Stimulated activated CD8-positive, alpha-beta memory T cell treated with anti-CD3 and anti-CD28 coated beads, Interleukin-7, amount 100 ng/mL, for 48 hours (primary cell): ENCODE data around the gene CDK15.
"Not testable (repeated sequence)": the region's sequence is repeated elsewhere in the genome, so short reads cannot be mapped to it uniquely, and the experiment has no call there.

Source experiments
- DNase-seq, 2 donors: peaks; one replicate each; pipeline ENCODE4 v3.0.0-alpha.2; 2020; ENCODE audit warnings: low read depth in 1 of 2; ENCODE audit errors: extremely low read depth in 1 of 2

The CDK15 gene

DNA sequence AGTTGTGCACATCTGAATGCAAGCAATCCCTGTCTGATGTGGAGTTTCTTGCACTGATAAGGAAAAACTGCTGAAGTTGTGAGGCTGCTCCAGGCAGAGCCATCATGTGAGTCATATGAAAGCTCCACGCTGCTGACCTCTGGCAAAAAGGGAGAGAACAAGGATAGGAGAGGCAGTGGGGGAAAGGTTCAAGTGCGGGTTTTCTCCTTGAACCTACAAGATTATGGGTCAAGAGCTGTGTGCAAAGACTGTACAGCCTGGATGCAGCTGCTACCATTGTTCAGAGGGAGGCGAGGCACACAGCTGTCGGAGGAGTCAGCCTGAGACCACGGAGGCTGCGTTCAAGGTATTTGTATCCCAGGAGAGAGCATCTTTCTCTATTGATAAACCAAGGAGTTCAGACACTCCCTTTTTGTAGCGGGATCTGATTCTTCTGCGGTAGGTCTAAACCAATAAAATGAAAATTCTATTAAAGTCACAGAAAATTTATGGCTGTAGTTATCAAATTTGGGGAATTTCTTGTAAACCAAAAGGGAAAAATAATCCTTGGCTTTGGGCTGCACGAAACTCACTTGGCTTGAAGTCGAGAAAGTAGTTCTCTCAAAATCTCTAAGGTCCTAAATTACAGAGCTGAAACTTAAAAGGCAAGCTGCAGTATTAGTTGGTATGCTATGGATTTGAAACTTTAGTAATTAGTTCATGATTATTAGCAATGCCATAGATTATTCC, at the start of gene CDK15:
CDK15 (plus strand) TSS at position 96 of the 729 bp plus-strand sequence; CDS start at position 224, 128 bp downstream.
- no peak for DNase-seq

DNA sequence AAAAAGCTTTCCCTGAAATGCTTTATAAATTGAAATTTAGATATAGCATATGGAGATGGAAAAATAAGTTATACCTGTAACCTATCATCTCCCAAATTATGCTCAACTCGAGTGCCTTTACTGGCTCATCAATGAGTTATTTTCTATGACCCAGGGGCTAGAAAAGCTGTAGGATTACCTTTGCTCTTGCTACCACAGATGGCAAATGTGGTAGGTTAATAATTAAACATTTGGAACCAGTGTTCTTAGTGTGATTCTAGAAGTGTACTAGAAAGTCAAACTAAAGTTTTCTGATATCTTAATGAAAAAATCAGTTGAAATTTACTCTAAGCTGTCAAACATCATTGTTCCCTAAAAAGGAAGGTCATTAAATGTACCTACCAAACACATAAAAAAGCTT, 48.1 kb upstream of the CDK15 start:
- DNase-seq = no peak

DNA sequence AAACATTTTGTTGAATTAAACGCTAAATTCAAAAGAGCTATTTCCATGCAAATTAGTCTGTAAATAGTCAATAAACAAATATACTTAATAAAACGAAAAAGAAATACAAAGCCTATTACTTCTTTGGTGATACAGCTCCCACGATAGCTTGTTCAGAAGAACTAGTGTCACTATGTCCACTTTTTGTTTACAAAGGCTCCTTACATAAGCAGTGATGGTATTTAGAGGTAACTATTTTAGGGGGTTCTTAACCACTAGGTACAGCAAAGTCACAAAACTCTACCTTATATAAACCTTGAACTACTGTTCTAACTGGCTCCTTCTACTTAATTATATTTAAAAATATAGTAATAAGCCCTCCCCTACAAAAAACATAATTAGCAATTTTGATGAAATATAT, 47.5 kb upstream of the CDK15 start:
- DNase-seq = no peak

DNA sequence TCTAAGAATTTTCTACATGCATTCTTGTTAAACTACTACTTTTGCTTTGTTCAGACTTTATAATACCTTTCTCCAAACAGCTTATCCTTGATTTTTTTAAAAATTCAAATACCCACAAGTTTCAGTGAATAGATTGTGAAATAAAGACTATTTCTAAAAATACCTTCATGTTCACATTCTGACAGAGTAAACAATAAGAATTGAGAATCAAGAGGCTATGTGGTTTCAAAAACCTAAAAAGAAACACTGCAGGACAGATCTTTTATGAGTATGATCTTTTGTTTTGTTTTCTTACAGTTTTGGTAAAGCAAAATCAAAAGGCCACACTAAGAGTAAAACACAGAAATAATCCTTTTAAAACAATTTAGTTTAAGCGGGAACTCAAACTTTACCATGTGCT, 46.8 kb upstream of the CDK15 start:
- DNase-seq = no peak

DNA sequence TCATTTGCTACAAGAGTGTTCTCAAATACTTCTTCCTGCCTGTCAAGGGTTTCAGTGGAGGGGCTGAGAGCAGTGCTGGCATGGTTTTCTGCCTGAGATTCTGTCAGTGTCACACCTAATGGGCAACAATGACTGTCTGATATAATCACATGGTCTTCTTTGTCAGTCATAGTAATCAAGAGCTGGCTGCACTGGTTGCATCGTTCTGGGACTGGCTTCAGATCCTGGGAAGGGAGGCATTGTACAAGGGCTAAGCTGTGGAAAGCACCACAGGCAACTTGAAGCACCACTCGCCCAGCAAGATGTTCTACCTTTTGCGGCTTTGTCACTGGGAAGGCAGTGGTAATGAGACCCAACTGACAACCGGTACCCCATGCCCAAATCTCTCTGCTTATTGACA, 45.2 kb upstream of the CDK15 start:
- DNase-seq = no peak

DNA sequence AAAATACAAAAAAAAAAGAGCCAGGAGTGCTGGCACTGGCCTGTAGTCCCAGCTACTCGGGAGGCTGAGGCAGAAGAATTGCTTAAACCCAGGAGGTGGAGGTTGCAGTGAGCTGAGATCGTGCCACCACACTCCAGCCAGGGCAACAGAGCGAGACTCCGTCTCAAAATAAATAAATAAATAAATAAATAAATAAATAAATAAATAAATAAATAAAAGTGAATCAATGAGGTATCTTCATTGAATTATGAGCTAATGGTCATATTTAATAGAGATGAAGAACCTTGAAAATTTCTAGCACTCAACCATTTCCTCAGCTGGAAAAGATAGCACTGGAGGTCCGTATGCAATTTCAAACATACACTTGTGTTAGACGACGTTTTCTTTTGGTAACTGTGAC, 41.9 kb upstream of the CDK15 start:
- DNase-seq = not testable (repeated sequence)

DNA sequence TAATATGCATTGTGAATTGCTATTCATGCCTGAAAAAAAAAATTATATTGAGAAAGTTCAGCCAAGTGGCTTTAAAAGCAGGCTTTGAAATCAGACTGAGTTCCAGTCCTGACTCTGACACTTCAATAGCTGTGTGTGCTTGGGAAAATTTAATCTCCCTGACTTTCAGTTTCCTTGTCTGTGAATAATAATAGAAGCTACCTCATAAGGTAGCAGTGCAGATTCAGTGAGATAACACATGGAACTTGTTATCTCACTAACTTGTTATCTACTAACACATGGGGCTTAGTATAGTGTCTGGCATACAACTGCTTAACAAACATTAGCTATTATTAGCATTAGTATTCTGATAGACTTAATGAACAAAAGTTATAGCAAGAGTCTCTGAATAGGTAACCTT, 40.5 kb upstream of the CDK15 start:
- DNase-seq = no peak

DNA sequence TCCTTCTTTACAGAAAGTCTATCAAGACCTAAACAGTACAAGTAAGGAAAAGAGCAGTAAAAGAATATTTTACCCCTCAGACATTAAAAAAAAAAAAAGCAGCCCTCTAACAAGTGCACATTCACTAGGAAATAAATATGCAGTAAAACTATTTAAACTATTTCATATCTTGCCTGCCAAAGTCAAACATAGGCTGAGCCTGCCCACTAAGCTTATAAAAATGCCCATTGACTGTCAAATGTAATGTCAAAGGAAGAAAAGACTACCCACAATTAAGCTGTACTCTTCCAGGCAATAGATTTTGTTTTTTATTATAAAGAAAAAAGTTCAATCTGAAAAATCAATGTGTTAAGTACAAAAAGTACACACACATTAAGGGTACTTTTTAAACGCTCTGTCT, 37.4 kb upstream of the CDK15 start:
- no peak for DNase-seq

DNA sequence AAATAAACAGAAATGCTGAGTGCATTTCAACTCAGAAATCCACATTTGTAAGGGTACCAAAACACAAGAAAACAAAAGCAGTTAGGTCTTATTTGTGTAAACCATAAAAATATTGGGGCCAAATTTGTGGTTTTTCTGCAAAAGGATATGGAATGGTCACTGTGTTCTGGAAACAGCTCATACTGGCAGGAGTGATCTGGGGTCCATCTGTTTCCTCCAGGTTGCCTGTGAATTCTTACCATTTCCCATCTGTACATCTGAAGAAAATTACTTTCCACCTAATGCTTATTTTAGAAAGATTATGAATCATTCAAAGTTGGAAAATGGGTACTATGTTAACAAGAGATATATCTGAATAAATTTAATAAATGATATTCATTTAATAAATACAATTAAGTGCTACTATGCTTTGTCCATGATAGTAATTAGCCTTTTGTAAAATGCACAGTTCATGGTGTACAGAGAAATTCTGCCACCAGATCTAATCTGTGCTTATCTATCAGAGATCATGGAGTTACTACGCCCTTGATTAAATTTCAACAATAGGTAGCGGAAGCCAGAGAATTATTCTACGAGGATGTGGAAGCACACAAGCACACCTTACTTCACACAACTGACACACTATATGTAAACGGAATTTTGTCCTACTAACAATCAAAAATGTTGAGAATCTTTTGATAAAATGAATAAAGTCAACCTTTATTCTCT, 36.5 kb upstream of the CDK15 start:
- DNase-seq = no peak

DNA sequence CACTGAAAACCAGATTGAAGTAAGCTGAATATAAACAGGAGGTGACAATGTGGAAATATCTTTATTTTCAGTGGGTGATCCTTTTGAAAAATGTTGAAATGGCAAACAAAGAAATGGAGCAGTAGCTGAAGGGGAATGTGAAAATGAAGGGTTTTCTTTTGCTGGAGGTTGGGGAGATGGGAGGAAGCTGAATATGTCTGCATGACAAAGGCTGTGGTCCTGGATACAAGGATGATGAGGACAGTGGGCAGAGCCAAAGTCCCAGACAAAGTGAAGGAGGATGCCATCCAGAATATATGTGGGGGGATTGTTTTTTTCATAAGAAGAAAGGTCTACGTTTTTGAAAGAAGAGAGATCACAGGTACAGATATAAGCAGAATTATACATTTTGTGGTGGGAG, 32.3 kb upstream of the CDK15 start:
- no peak for DNase-seq

DNA sequence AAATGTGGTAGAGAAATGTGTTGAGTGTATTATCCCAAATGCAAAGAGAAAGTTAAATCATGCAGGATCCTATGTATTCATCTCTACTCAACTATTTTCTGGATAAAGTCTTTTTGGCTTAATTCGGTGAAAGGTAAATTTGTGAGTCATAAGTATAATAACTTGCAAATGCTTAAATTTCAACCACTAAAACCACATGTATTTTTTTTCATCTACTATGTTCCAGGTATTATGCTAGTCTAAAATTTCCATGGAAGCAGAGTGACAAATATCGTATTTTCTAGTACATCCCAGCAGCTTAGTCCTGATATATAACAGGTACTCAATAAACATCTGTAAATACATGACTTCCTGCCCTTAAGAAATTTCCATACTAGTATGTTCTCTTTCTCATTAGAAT, 31.8 kb upstream of the CDK15 start:
- DNase-seq = no peak

DNA sequence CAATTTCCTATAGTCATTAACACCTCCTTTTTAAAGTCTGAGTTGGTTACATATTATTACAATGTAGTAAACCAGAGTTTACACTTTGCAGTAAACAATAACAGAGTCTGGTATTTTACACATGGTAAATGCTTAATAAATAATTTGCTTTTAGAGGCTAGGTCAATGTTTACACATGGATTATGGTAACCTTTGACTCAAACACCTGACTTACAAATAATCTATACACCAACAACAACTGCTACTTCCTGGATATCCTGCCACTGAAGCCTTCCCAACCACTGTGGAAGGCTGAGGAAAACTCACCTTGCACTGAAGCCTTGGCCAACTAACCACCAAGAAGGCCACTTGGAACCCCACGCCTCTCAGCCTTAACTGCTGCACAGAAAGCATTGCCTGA, 31.0 kb upstream of the CDK15 start:
- DNase-seq = no peak

DNA sequence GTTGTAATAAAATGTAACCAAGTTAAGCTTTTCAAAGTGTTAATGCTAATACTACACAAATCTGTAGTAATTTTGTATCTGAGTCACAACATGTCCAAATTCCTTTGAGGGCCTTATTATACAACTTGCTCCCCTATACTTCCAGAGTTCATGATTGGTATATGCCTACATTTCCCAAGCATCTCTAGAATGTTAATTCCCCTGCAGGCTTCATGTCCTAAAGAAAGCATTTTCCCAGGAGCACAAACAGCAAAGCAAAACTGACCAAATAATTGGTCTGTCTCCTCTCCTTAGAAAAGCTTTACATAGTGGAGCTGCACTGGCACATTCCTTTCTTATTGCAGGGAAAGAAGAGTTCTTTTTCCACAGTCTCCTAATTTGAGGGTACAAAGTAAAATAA, 29.3 kb upstream of the CDK15 start:
- DNase-seq = no peak

DNA sequence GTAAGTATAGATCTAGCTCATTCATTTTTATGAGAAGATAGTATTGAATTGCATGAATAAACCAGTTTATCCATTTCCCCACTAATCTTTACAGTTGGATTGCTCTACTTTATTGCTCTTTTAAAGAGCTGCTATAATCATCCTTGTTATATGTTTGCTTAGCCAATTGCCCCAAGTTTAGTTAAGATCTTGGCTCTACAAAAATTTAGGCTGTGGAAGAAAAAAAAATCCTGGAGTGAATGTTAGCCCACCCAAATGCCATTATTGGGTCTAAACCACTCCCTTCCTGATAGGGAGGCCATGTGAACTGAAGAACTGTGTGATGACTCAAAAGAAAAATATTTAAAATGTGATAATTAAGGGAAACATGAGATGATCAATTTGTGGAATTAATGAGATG, 28.5 kb upstream of the CDK15 start:
- no peak for DNase-seq

DNA sequence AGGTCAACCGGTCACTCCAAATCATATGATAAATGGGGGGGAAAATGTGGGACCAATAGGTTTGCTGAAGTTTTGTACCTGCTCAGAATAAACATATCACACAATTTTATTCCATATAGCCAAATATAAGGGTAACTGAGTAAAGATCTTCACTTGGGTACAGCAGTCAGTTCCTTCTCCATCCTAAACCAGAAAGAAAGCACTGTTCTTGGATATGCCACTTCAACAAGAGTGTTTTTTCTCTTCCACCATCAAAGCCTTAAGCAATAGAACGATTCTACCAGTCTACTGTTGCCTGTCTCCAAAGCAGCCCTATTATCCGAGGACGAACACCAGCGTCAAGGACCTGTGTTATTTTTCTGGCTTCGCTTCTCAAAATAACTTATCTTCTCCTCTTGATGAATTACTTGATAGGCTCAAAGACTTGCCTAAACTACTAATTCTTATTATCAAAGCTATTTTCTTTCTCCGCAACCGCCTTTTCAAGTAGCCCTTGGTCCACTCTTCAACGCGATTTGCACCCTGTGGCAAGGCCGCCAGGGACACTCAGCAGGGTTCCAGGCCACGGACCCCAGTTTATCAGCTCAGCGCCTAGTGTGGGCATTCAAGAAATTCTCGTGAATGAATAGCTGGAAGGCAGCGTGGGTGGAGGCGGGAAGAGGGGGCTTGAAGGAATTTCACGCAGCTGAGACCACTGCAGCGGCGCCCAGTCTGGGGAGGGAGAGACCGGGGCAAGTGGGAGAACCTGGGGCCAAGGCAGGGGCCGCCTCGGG, 26.2 kb upstream of the CDK15 start:
- no peak for DNase-seq

DNA sequence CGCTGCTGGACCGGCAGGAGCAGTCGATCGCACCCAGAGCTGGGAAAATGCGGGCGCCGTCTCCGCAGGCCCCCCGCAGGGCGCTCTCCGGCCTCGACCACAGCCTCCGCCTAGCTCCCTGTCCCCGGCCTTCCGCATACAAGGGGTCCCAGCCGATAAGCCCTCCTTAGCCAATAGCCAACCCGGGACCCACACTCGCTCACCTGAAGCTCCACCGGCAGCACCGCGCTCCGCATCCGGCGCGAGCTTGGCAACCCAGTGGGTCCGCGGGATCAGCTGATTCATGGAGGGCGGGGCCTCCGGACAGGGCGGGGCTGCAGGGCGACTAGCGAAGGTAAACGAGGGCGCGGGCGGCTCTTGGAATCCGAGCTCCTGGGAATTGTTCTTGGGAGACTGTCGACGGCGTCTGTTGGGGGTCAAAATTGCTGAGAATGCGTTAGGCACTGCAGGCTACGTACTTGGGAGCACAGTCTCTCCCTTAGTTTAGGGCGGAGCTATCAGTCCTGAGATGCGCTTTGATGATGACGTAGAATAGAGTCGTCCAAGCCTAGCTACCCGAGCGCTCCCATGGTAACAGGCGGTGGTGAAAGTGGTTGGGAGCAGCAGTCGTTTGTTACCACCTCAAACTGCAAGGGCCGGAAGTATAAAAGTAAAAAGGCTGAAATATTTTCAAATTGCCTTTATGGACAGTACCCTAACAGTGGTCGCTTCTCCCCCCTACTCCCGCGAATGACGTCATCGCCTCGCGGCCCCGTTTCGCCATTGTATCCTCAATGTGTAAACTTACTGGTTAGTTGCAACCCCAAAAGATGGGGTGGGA, 25.5 kb upstream of the CDK15 start, which contains the start of gene ALS2:
ALS2 (minus strand) TSS at position 260 of the 820 bp plus-strand sequence. CDS start 12,048 bp downstream, outside the sequence.
- peak; percentile 80 to 89 for DNase-seq

DNA sequence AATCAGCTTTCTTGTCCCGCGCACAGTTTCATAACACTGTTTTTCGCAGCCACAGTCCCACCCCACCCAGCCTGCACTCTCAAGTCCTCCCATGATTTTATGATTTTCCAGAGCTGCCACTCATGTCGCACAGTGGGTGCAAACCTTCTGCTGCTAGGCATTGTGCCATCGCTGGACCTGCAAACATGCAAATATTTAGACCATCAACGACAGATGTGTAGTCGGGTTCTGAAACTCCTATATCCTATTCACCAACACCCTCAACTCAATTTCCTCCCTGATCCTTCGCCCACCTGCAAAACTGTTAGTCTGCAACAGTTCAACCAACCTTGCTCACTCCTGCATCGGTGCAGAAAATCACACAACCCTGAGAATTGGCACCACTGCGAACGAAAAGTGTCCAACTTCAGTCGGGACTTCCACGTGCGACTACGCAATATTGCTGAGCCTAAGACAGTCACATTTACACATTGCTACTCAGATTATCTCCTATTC, 24.7 kb upstream of the CDK15 start:
- no peak for DNase-seq

DNA sequence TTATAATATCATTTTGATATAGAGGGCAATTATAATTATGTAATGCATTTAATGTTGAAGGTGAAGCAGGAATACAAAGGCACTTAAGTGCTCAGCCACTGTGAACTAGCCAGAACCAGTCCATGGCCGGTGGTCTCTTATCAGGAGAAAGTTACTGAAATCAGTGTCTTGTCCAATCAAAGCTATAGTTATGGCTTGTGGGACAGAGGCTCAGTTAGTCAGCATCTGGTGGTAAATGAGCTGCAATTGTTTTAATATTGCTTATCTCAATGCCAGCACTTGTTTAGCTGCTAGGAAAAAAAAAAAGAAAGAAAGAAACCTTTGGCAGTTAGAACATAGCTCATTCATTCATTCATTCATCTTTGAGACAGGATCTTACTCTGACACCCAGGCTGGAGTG, 21.8 kb upstream of the CDK15 start:
- no peak for DNase-seq

DNA sequence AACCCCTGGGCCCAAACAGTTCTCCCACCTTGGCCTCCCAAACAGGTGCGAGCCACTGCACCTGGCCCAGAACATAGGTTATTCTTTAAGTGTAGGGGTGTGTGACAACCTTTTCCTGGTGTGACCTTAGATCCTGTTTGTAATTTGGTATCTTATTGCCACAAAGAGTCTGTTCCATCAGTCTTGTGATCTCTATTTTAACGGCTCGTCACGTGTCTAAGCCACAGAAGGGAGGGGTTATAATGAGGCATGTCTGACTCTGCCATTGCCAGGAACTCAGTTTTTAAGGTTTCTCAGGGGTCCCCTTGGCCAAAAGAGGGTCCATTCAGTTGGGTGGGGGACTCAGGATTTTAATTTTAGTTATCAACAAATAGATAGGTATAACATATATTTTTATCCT, 21.2 kb upstream of the CDK15 start:
- DNase-seq = no peak

DNA sequence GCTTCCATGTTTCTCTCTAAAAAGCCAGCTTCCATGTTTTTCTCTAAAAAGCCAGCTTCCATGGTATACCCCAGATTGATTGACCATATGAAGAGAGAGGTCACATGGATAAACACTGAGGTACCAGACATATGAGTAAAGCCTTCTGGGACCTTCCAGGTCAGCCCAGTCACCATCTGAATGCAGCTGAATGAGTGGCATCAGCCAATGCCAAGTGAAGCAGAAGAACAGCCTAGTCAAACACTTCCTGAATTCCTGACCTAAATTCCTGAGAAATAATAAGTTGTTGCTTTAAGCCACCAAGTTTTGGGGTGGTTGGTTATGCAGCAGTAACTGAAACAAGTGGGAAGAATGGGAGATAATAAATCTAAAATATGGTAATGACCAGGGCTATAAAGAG, 19.9 kb upstream of the CDK15 start:
- no peak for DNase-seq

DNA sequence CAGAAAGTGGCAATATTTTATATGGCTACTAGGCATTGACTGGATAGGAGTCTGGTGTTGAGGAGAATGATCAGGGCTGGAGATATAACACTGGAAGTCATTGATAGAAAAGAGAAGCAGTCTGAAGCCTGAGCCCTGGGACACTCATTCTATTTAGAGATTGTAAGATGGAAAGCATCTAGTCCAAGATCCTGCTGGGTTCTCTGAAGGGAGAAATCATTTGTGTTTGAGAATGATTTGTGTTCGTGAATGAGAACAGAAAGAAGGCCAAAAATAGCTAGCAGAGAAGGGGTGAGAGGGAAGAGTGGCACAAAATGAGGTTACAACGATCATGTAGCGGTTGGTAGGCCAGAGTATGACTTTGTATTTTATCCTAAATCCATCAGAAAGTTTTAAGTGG, 18.0 kb upstream of the CDK15 start:
- DNase-seq = no peak
